ENCODE results near the gene SMAD2.

The SMAD2 gene

DNA sequence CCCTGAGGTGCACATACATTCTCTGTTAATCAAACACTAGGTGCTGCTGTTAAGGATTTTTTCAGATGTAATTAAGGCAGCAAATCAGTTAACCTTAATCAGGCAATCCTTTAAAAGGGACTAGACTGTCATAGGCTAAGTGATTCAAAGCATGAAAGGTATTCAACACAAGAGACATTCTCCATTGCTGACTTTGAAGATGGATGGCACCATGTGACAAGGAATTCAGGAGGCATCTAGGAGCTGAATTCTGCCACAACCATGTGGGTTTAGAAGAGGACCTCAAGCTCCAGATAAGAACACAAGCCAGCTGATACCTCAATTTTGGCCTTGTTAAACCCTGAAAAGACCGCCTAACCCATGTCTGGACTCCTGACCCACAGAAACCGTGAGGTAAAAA lies 84.0 kb downstream of the SMAD2 start:
- H3K36me3 ChIP-seq (ENCODE audit: insufficient read depth, low read length): peaks cover 68% of the 10 kb centered on the region

DNA sequence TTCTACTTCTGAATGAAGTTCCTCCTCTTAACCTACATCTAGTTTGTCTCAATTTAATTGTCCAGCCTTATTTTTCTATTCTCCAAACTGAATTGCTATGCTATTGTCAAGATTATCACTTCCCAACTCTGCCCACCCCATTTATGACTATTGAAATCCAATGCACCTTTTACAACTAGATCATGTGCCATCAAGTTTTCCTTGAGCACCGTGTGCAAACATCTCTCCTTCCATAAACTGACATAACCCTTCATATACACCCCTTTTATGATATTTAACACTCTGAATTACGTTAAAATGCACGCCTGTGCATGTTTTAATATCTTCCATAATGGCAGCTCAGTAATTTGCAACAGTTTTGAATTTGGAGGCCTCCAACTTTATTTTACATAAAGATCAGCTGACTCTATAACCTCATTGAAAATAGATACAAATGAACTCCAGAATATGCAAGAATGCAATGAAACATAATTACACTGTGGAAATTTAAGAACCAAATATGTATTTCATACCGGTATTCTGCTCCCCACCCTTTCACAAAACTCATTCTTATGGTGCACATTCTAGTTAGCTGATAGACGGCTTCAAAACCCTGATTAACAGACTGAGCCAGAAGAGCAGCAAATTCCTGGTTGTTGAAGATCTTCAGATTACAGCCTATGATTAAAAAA lies 85.5 kb downstream of the SMAD2 start:
- Histone ChIP-seq H3K36me3 (ENCODE audit: insufficient read depth, low read length) (peaks cover 80% of the 10 kb centered on the region), H3K27ac (ENCODE audit: low read depth, low read length, poor library complexity, severe bottlenecking) (no peak overlapping the region), H3K27me3 (ENCODE audit: insufficient read depth, low read length) (no peaks in the 10 kb centered on the region), H3K79me2 (ENCODE audit: insufficient read depth, low read length) (no peaks in the 10 kb centered on the region), H2AFZ (ENCODE audit: low read length) (no peak overlapping the region), H3K4me3 (ENCODE audit: low read depth, low read length, poor library complexity, severe bottlenecking) (no peak overlapping the region), H4K20me1 (ENCODE audit: insufficient read depth, low read length) (no peaks in the 10 kb centered on the region), H3K4me1 (ENCODE audit: insufficient read depth, low read length, severe bottlenecking) (no peaks in the 10 kb centered on the region), H3K9ac (ENCODE audit: low read length) (no peak overlapping the region), H3K9me3 (ENCODE audit: low read length) (no peaks in the 10 kb centered on the region), H3F3A (ENCODE audit: insufficient read depth, low read length) (no peaks in the 10 kb centered on the region), H3K9me2 (ENCODE audit: low read depth, low read length) (no peaks in the 10 kb centered on the region; the same call in 1 of the 2 replicates), H3K4me2 (ENCODE audit: low read length) (no peak overlapping the region)
- TF ChIP-seq, protein P1, sequence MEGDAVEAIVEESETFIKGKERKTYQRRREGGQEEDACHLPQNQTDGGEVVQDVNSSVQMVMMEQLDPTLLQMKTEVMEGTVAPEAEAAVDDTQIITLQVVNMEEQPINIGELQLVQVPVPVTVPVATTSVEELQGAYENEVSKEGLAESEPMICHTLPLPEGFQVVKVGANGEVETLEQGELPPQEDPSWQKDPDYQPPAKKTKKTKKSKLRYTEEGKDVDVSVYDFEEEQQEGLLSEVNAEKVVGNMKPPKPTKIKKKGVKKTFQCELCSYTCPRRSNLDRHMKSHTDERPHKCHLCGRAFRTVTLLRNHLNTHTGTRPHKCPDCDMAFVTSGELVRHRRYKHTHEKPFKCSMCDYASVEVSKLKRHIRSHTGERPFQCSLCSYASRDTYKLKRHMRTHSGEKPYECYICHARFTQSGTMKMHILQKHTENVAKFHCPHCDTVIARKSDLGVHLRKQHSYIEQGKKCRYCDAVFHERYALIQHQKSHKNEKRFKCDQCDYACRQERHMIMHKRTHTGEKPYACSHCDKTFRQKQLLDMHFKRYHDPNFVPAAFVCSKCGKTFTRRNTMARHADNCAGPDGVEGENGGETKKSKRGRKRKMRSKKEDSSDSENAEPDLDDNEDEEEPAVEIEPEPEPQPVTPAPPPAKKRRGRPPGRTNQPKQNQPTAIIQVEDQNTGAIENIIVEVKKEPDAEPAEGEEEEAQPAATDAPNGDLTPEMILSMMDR (IDR thresholded peaks at IDR 0.05; ENCODE audit: low read length): no peak
- no peak for TF ChIP-seq EZH2 (IDR thresholded peaks at IDR 0.05; ENCODE audit: borderline replicate concordance, low read length)

More for the DNA sequence above, 84.0 kb downstream of the SMAD2 start:
- H3F3A ChIP-seq (ENCODE audit: insufficient read depth, low read length): no peaks in the 10 kb centered on the region
- no peak overlapping the region for H2AFZ ChIP-seq (ENCODE audit: low read length)
- H3K9ac ChIP-seq (ENCODE audit: low read length): no peak overlapping the region
- H3K4me1 ChIP-seq (ENCODE audit: insufficient read depth, low read length, severe bottlenecking): no peaks in the 10 kb centered on the region
- no peaks in the 10 kb centered on the region for H4K20me1 ChIP-seq (ENCODE audit: insufficient read depth, low read length)
- no peaks in the 10 kb centered on the region for H3K79me2 ChIP-seq (ENCODE audit: insufficient read depth, low read length)
- no peak overlapping the region for H3K4me2 ChIP-seq (ENCODE audit: low read length)
- H3K9me2 ChIP-seq (ENCODE audit: low read depth, low read length): no peaks in the 10 kb centered on the region; the same call in 1 of the 2 replicates
- H3K4me3 ChIP-seq (ENCODE audit: low read depth, low read length, poor library complexity, severe bottlenecking): no peak overlapping the region
- H3K27ac ChIP-seq (ENCODE audit: low read depth, low read length, poor library complexity, severe bottlenecking): no peak overlapping the region
- no peaks in the 10 kb centered on the region for H3K27me3 ChIP-seq (ENCODE audit: insufficient read depth, low read length)
- TF ChIP-seq, protein P1 (IDR thresholded peaks at IDR 0.05; ENCODE audit: low read length): no peak
- no peak for TF ChIP-seq EZH2 (IDR thresholded peaks at IDR 0.05; ENCODE audit: borderline replicate concordance, low read length)
- H3K9me3 ChIP-seq (ENCODE audit: low read length): no peaks in the 10 kb centered on the region

DNA sequence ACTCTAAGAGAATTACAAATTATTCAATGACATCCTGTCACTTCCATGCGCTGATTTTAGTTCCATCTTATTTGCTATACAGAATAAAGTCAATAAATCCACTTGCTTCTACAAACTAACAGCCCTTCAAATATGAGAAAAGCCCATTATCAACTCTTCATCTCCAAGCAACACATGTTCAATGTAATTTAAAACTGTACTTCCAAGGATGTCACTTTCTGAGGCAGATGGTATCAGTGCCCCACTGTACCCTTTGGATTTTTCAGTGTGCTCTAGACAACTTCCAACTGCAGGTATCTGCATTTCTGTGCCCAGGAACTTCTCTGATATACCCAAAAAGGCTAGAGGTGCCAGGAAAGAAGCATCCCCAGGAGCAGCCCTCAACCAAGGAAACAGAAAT lies 87.6 kb downstream of the SMAD2 start:
- no peak overlapping the region for H2AFZ ChIP-seq (ENCODE audit: low read length)
- no peaks in the 10 kb centered on the region for H3K9me3 ChIP-seq (ENCODE audit: low read length)
- H3F3A ChIP-seq (ENCODE audit: insufficient read depth, low read length): no peaks in the 10 kb centered on the region
- no peak overlapping the region for H3K27ac ChIP-seq (ENCODE audit: low read depth, low read length, poor library complexity, severe bottlenecking)
- H3K9ac ChIP-seq (ENCODE audit: low read length): no peak overlapping the region
- no peak overlapping the region for H3K4me3 ChIP-seq (ENCODE audit: low read depth, low read length, poor library complexity, severe bottlenecking)
- peaks cover 90% of the 10 kb centered on the region for H3K36me3 ChIP-seq (ENCODE audit: insufficient read depth, low read length)
- H3K4me1 ChIP-seq (ENCODE audit: insufficient read depth, low read length, severe bottlenecking): no peaks in the 10 kb centered on the region
- H3K79me2 ChIP-seq (ENCODE audit: insufficient read depth, low read length): no peaks in the 10 kb centered on the region
- H3K27me3 ChIP-seq (ENCODE audit: insufficient read depth, low read length): no peaks in the 10 kb centered on the region
- no peak overlapping the region for H3K4me2 ChIP-seq (ENCODE audit: low read length)
- H3K9me2 ChIP-seq (ENCODE audit: low read depth, low read length): no peaks in the 10 kb centered on the region; the same call in 1 of the 2 replicates
- no peak for TF ChIP-seq EZH2 (IDR thresholded peaks at IDR 0.05; ENCODE audit: borderline replicate concordance, low read length)
- TF ChIP-seq, protein P1 (IDR thresholded peaks at IDR 0.05; ENCODE audit: low read length): no peak
- no peaks in the 10 kb centered on the region for H4K20me1 ChIP-seq (ENCODE audit: insufficient read depth, low read length)
